ENCODE measurements around the gene UNKL. TPM values are rescaled to one million over a fixed set of nuclear protein-coding genes. Genes with fewer than 3 reads are reported as not detected.

UNKL gene
- total RNA-seq, 1 donor from 2014 or later = 70.7 TPM

DNA sequence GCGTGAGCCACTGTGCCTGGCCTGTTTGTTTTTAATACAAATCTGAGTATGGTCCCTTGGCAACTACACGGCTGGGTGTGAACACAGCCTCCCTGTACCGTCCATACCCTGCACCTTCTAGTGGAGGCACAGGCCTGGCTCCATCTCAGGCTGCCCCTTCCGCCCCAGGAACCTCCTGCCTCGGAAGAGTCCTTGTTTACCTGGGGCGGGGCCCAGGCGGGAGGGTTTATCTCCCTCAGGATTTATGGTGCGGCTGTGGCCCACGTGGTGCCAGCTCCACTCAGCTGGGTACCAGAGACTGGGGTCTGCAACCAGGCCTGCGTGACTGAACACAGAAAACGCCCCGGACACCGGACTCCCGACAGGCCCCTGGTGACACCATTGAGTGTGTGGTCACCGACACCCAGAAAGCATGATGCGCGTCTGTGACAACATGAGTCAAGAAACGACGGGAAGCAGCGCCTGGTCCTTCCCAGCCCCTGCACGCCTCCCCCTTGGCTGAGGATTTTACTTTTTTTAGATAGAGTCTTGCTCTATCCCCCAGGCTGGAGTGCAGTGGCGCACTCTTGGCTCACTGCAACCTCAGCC is 19.0 kb downstream of the UNKL start:
- H3K9me3 Mint-ChIP-seq = no peaks in the 10 kb centered on the region
- H3K36me3 Mint-ChIP-seq (ENCODE audit: low read depth) = peaks cover 58% of the 10 kb centered on the region
- ChIA-PET POLR2A (no interaction called here), CTCF (no interaction called here)
- no peak overlapping the region for H3K4me3 Mint-ChIP-seq
- no peak for TF ChIP-seq CTCF (IDR thresholded peaks at IDR 0.05)
- ATAC-seq (ENCODE audit: low read depth) (no peak), DNase-seq (no peak)
- H3K27ac Mint-ChIP-seq = no peak overlapping the region
- H3K27me3 Mint-ChIP-seq = no peaks in the 10 kb centered on the region
- intact Hi-C loops (cut with micrococcal nuclease) = no loop called here
- H3K4me1 Mint-ChIP-seq = no peaks in the 10 kb centered on the region

DNA sequence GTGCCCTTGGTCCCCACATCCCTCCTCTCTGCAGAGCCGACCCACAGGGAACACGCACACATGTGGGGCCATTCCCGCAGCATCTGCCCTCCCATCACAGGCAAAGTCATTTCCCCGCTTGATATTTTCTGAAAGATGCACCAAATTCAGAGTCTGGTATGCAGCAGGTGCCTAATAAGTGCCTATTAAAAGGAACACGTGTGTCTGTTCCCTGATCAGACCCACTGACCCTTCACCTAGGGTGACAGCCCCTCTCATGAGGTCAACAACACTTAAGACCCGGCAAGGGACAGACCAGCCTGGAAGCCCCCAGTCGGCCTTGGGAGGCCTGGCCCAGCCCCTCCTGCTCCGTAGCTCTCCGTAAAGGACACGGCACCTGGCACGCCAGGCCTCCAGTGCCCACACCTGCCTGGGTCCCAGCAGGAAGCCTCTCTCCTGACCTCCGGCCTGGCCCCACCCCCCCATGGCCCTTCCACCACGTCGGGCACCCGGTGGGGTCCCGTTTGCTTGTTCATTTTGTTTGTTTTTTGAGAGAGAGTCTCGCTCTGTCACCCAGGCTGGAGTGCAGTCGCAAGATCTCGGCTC is 20.0 kb downstream of the UNKL start:
- Mint-ChIP-seq H3K9me3 (no peaks in the 10 kb centered on the region), H3K4me1 (no peaks in the 10 kb centered on the region), H3K27ac (no peak overlapping the region), H3K4me3 (no peak overlapping the region), H3K27me3 (no peaks in the 10 kb centered on the region), H3K36me3 (ENCODE audit: low read depth) (peaks cover 60% of the 10 kb centered on the region)
- no peak for TF ChIP-seq CTCF (IDR thresholded peaks at IDR 0.05)
- POLR2A ChIA-PET = no interaction called here
- DNase-seq (no peak), ATAC-seq (ENCODE audit: low read depth) (no peak)
- intact Hi-C loops (cut with micrococcal nuclease) = no loop called here
- CTCF ChIA-PET = no interaction called here

DNA sequence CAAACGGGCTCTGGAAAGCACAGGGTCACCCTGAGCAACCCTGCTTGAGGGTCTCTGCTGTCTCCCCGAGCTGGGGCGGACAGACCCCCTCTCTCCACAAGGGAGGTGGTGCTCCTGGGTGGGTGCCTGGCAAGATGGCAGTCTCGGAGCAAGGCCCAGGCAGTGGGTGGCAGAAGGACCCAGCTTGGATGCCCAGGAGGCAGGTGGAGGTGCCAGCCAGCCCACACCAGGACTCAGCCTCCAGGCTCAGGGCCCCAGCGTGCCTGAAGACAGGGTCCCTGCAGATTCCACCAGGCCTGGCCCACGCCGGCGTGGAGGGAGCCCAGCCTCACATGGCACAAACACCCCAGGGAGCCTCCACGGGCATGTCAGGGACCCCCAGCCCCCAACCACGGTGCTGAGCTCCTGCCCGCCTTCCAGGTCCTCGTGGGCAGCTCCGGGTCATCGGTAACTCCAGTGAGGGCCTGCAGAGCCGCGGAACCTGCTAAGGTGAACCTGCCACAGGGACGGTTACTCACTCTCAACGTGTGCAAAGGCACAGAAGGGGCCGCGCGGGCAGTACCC is 20.8 kb downstream of the UNKL start:
- no peak for DNase-seq
- Mint-ChIP-seq H3K36me3 (ENCODE audit: low read depth) (peaks cover 58% of the 10 kb centered on the region), H3K4me3 (no peak overlapping the region), H3K27ac (no peak overlapping the region), H3K9me3 (no peaks in the 10 kb centered on the region), H3K27me3 (no peaks in the 10 kb centered on the region), H3K4me1 (no peaks in the 10 kb centered on the region)
- ATAC-seq (ENCODE audit: low read depth) = no peak
- intact Hi-C loops (cut with micrococcal nuclease) = no loop called here
- CTCF ChIA-PET = no interaction called here
- TF ChIP-seq CTCF (IDR thresholded peaks at IDR 0.05) = no peak
- POLR2A ChIA-PET = no interaction called here

- H3K4me1 Mint-ChIP-seq = no peaks in the 10 kb centered on the region
- no peak overlapping the region for H3K27ac Mint-ChIP-seq
Observed at GRCh38 chr16:1392826-1393225, 21.7 kb downstream of the UNKL start.

More at GRCh38 chr16:1392826-1393225, 21.7 kb downstream of the UNKL start:
- no peak for DNase-seq
- no peak for ATAC-seq (ENCODE audit: low read depth)
- CTCF ChIA-PET = no interaction called here
- intact Hi-C loops (cut with micrococcal nuclease) = no loop called here
- no peak for TF ChIP-seq CTCF (IDR thresholded peaks at IDR 0.05)
- POLR2A ChIA-PET = no interaction called here
- Mint-ChIP-seq H3K9me3 (no peaks in the 10 kb centered on the region), H3K4me3 (no peak overlapping the region), H3K27me3 (no peaks in the 10 kb centered on the region), H3K36me3 (ENCODE audit: low read depth) (peaks cover 56% of the 10 kb centered on the region)

All from activated B cell treated with CpG ODN at 0.5 μM for 24 hours (primary cell).